Heart left ventricle (tissue), 16 donors: ENCODE results near the gene ST3GAL6. TPM values are rescaled to one million over a fixed set of nuclear protein-coding genes. Genes with fewer than 3 reads are reported as not detected.

Source experiments
- ATAC-seq, 4 donors: fragments of 200-7000 bp; cut with Tn5 transposase; one replicate each; pipeline ENCODE4 v1.9.1; 2020 to 2022; ENCODE audit warnings: moderate library complexity in 4 of 4, mild to moderate bottlenecking in 3 of 4, moderate number of reproducible peaks in 1 of 4
- DNase-seq, 5 donors: peaks; one replicate each; pipeline ENCODE4 v3.0.0-alpha.2; 2020
- H3K27ac ChIP-seq, 12 donors: fragments of 200-600 bp; sonication (generic) in 4 of 12; one replicate each; pipeline versions ENCODE4 v1.5.0 to v1.8.0; 2016 to 2022; ENCODE audit warnings: mild to moderate bottlenecking in 2 of 12
- H3K27me3 ChIP-seq, 9 donors: fragments of 200-600 bp; sonication (generic) in 2 of 9; one replicate each; pipeline versions ENCODE4 v1.5.1 to v1.8.0; 2016 to 2022; ENCODE audit warnings: mild to moderate bottlenecking in 3 of 9
- H3K36me3 ChIP-seq, 9 donors: fragments of 200-600 bp; sonication (generic) in 2 of 9; one replicate each; pipeline versions ENCODE4 v1.5.0 to v1.8.0; 2018 to 2022; ENCODE audit warnings: mild to moderate bottlenecking in 2 of 9
- H3K4me1 ChIP-seq, 12 donors: fragments of 200-600 bp; sonication (generic) in 4 of 12; one replicate each; pipeline versions ENCODE4 v1.5.0 to v1.8.0; 2016 to 2022; ENCODE audit warnings: mild to moderate bottlenecking in 3 of 12
- H3K4me3 ChIP-seq, 12 donors: fragments of 200-600 bp; sonication (generic) in 4 of 12; one replicate each; pipeline versions ENCODE4 v1.5.0 to v1.8.0; 2017 to 2022; ENCODE audit warnings: mild to moderate bottlenecking in 9 of 12, moderate library complexity in 4 of 12
- H3K9me3 ChIP-seq, 12 donors: fragments of 200-600 bp; sonication (generic) in 4 of 12; one replicate each; pipeline versions ENCODE4 v1.5.0 to v1.8.0; 2016 to 2022; ENCODE audit warnings: mild to moderate bottlenecking in 1 of 12
- CTCF ChIP-seq, 12 donors: fragments of 200-600 bp; sonication (generic) in 4 of 12; IDR thresholded peaks; one replicate each; pipeline versions ENCODE4 v1.5.0 to v1.8.0; 2018 to 2022; ENCODE audit warnings: antibody characterized with exemption in 12 of 12, mild to moderate bottlenecking in 5 of 12
- POLR2A ChIP-seq, 2 donors: fragments of 450-650 bp; IDR thresholded peaks; one replicate each; pipeline ENCODE4 v1.6.1; 2017; ENCODE audit warnings: antibody characterized with exemption in 2 of 2, mild to moderate bottlenecking in 2 of 2, moderate library complexity in 2 of 2
- WGBS, 4 donors: extraction: QIAGEN DNeasy Blood & Tissue Kit in 2 of 4; methylation state at CpG; one replicate each; pipeline versions ENCODE4 v1.1.5 to v1.1.7; 2013 to 2018; 5-methylcytosine and 5-hydroxymethylcytosine counted together
- intact Hi-C, 10 donors: fragments of 100-400 bp; cut with DNase I; formaldehyde crosslinking; loops; one replicate each; pipeline versions ENCODE4 v1.11.1 to v1.14.2; 2022
- polyA plus RNA-seq, 2 donors: library from polyadenylated mRNA; stranded (reverse); fragments of 200-250 nt; gene quantifications; one replicate each; pipeline ENCODE4 v1.2.3, GENCODE V29; 2013
- total RNA-seq, 9 donors: library from RNA; depleted of rRNA in 2 of 9; stranded (reverse); fragments of >200 nt in 2 of 9; fragmentation: NEBNext Ultra II Directional in 3 of 9; extraction: Animal tissue kit (Norgen Biotek cat#: 25700) in 3 of 9; gene quantifications; one replicate each; pipeline versions ENCODE4 v1.1.0 to v1.2.4, GENCODE V29; 2016 to 2023
- donor health status: ischemic (EF 13 %, LVEDD 7.1; RV severe dilation, severe dysfunction).
- donor health status: healthy with polysubstance abuse.
- donor health status: DM: no; HTN: yes; CAD: no.
- donor health status: DM: no; HTN: no; CAD: no.
- donor health status: ischemic (EF 25% LVEDD 6.9; RV normal size, moderate dysfunction).
- donor health status: ischemic (EF 25% LVEDD 5.7; RV mildly dilated, moderate dysfunction).
- donor health status: healthy.
- donor health status: DM: yes; HTN: yes; CAD: no.
- donor health status: ischemic (EF 35%, LVEDD 5.7; RV mildly dilated, moderate dysfunction).
- donor health status: nonischemic (EF 11% LVEDD 7.7; RV severe dilation, severe dysfunction).
- donor health status: DM: yes; HTN: yes; CAD: no.
- donor health status: PGD.
- donor health status: ischemic (EF 29% LVEDD 5.4; RV normal size, mild dysfunction).
- donor health status: nonischemic (EF 23%, LVEDD 6.1; RV moderate dilation, normal function).

Gene ST3GAL6
- total and polyA plus RNA-seq, 11 donors, result 35.3 to 95.9 (median 64.5) TPM

DNA sequence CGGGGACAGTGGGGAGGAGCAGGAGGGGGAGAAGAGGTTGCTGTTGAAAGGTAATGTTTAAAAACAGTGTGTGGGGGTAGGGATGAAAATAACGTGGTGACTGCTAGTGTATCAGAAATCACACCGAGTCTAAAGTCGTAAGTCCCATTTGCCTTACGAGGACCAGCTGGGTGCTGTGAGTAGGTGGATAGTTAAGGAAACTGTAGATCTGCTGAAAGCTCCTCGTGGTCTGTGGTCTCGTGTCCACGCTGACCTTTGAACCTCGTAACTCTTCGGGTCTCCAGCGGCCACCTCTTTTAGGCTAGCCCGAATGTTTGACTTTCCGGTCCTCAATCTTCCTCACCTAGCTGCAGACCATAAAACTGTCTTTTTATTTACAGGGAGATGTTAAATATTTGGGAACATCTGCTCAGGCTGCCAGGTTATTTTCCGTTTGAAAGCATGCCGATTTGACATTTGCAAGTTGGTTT is 29.3 kb upstream of the ST3GAL6 start:
- Histone ChIP-seq H3K4me1 (peaks cover 0 to 53% (median 17%) of the 10 kb centered on the region in 12 donors), H3K27ac (peak overlapping the region; percentile 80 to 98 (median 92)), H3K9me3 (no peaks in the 10 kb centered on the region), H3K27me3 (no peaks in the 10 kb centered on the region), H3K4me3 (peak overlapping the region; percentile 66 to 99 (median 90)), H3K36me3 (peaks cover 0 to 3% (median 0%) of the 10 kb centered on the region in 9 donors)
- intact Hi-C loops, result loop anchor here (2.0 to 10.0 kb wide), 10 partner anchors 31 to 78 kb away; no protein-coding TSS in a partner anchor
- 2 to 5% (median 3%) methylated on average over 15 of the region's 15 CpGs for whole genome bisulfite sequencing, 4 donors
- TF ChIP-seq CTCF (IDR thresholded peaks at IDR 0.05) (no peak), POLR2A (IDR thresholded peaks at IDR 0.05) (no peak)
- DNase-seq (no peak), ATAC-seq (peak in 3 of 4 donors; percentile 11 to 21 (median 21))

DNA sequence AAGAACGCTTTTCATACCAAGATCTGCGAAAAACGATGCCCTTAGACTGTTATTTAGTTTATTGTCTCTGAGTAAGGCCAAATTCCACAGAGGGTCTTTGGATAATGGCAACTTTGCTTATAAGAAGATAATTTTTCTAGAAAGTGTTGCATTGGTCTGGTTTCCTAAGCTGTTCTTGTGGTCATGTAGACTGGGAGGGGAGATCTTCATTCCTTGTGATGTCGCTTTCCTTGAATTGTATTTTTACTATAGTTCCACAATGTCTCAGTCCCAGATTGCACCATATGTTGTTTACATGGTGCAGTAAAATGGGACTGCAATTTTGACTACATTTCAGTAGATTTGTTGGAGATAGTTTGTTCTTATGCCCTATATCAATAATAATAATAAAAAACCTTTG is 28.8 kb upstream of the ST3GAL6 start:
- intact Hi-C loops, result loop anchor here (2.0 to 10.0 kb wide), 8 partner anchors 33 to 78 kb away; no protein-coding TSS in a partner anchor
- H3K27ac ChIP-seq, result peak overlapping the region in 10 of 12 donors; percentile 80 to 98 (median 94)
- H3K27me3 ChIP-seq, result no peaks in the 10 kb centered on the region
- 19 to 27% (median 24%) methylated on average over 4 of the region's 4 CpGs for WGBS, 4 donors
- no peaks in the 10 kb centered on the region for H3K9me3 ChIP-seq
- no peak for ATAC-seq
- TF ChIP-seq POLR2A (IDR thresholded peaks at IDR 0.05) (no peak), CTCF (IDR thresholded peaks at IDR 0.05) (no peak)
- peaks cover 0 to 58% (median 20%) of the 10 kb centered on the region in 12 donors for H3K4me1 ChIP-seq
- DNase-seq, result no peak
- H3K4me3 ChIP-seq, result peak overlapping the region; percentile 66 to 99 (median 90)
- peaks cover 0 to 3% (median 0%) of the 10 kb centered on the region in 9 donors for H3K36me3 ChIP-seq

GRCh38 chr3:98734735-98735134 is 28.4 kb upstream of the ST3GAL6 start:
- 34 to 56% (median 40%) methylated on average over 4 of the region's 4 CpGs for WGBS, 4 donors
- intact Hi-C loops, result loop anchor here (2.0 to 10.0 kb wide), 8 partner anchors 33 to 78 kb away; no protein-coding TSS in a partner anchor
- Histone ChIP-seq H3K4me3 (peak overlapping the region in 11 of 12 donors; percentile 66 to 99 (median 91)), H3K27me3 (no peaks in the 10 kb centered on the region), H3K9me3 (no peaks in the 10 kb centered on the region), H3K27ac (peak overlapping the region in 8 of 12 donors; percentile 90 to 98 (median 96)), H3K4me1 (peaks cover 0 to 62% (median 25%) of the 10 kb centered on the region in 12 donors), H3K36me3 (peaks cover 0 to 3% (median 0%) of the 10 kb centered on the region in 9 donors)
- no peak for TF ChIP-seq POLR2A (IDR thresholded peaks at IDR 0.05)
- TF ChIP-seq CTCF (IDR thresholded peaks at IDR 0.05), result no peak
- ATAC-seq, result no peak
- no peak for DNase-seq

DNA sequence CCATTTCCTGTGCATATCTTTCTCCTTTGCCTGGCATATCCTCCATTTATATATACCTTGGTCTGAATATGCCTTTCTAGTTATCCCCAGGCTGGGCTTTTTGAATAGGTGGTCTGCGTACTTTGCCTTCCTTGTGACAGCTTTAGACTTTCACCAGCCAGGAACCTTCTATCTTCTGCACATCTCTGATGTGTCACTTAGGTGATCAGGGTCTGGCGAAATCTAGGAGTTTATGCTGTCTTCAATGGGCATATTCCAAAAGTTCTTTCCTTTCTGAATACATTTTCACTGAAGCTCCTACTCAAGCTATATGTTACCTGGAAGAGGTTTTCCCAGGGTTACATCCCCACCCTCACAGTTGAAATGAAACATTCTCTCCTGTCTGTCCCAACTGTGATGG is 27.8 kb upstream of the ST3GAL6 start:
- Histone ChIP-seq H3K27ac (peak overlapping the region in 1 of 12 donors; percentile 30), H3K4me3 (peak overlapping the region in 7 of 12 donors; percentile 84 to 98 (median 92)), H3K27me3 (no peaks in the 10 kb centered on the region), H3K9me3 (no peaks in the 10 kb centered on the region), H3K36me3 (peaks cover 0 to 3% (median 0%) of the 10 kb centered on the region in 9 donors), H3K4me1 (peaks cover 0 to 65% (median 27%) of the 10 kb centered on the region in 12 donors)
- DNase-seq (no peak), ATAC-seq (no peak)
- intact Hi-C loops, result loop anchor here in 2 of 10 donors (2.0 to 10.0 kb wide), 2 partner anchors 36 to 60 kb away; no protein-coding TSS in a partner anchor
- TF ChIP-seq POLR2A (IDR thresholded peaks at IDR 0.05), result no peak
- no peak for TF ChIP-seq CTCF (IDR thresholded peaks at IDR 0.05)
- 85 to 95% (median 90%) methylated on average over 2 of the region's 2 CpGs for WGBS, 4 donors
